H1 (cell line): ENCODE results near the gene GNB5. TPM values are rescaled to one million over a fixed set of nuclear protein-coding genes. Genes with fewer than 3 reads are reported as not detected.

Source experiments
- CTCF ChIA-PET: fragments of 300-600 bp; sonication (Branson Sonifier 250); formaldehyde crosslinking; loops from one replicate; lab custom pipeline; 2021; ENCODE audit not compliant: partially characterized antibody; lab: Charles Lee
- POLR2A ChIA-PET: fragments of 300-600 bp; sonication (Branson Sonifier 250); formaldehyde crosslinking; loops from one replicate; lab custom pipeline; 2021; ENCODE audit warnings: inconsistent platforms; ENCODE audit not compliant: partially characterized antibody; lab: Charles Lee
- DNase-seq, 2 experiments: peaks; one replicate each; pipeline versions ENCODE4 v3.0.0 to v3.0.0-alpha.2; 2010 to 2022; ENCODE audit warnings: low spot score in 2 of 2, low read depth in 1 of 2, mixed read lengths in 1 of 2
- FAIRE-seq: peaks from 2 replicates; lab custom pipeline; 2011; peaks lifted over from hg19 to GRCh38; lab: Jason Lieb, UNC
- H2AFZ ChIP-seq: 2 replicates; pipeline ENCODE4 v1.8.1; 2012; ENCODE audit warnings: low read length, inconsistent platforms
- H2AK5ac ChIP-seq: 2 replicates; pipeline ENCODE4 v1.6.1; 2013; ENCODE audit warnings: low read depth, low read length
- H2BK120ac ChIP-seq: replicated peaks from 2 replicates; pipeline ENCODE3; 2013; ENCODE audit warnings: low read depth, low read length, inconsistent platforms
- H2BK12ac ChIP-seq: 2 replicates; pipeline ENCODE4 v1.6.1; 2013; ENCODE audit warnings: low read depth, low read length
- H2BK15ac ChIP-seq: 2 replicates; pipeline ENCODE4 v1.6.1; 2013; ENCODE audit warnings: low read length
- H2BK20ac ChIP-seq: 2 replicates; pipeline ENCODE4 v1.6.1; 2013; ENCODE audit warnings: low read length
- H2BK5ac ChIP-seq: 2 replicates; pipeline ENCODE4 v1.6.1; 2013; ENCODE audit warnings: low read depth, low read length
- H3K14ac ChIP-seq: 2 replicates; pipeline ENCODE4 v1.6.1; 2013; ENCODE audit warnings: inconsistent platforms; ENCODE audit not compliant: insufficient read length
- H3K18ac ChIP-seq: 2 replicates; pipeline ENCODE4 v1.6.1; 2013; ENCODE audit warnings: low read length; ENCODE audit errors: extremely low read depth
- H3K23ac ChIP-seq: 2 replicates; pipeline ENCODE4 v1.6.1; 2013; ENCODE audit warnings: inconsistent platforms; ENCODE audit not compliant: insufficient read length
- H3K23me2 ChIP-seq: 2 replicates; pipeline ENCODE4 v1.6.1; 2013; ENCODE audit warnings: low read depth, low read length
- H3K27ac ChIP-seq: 2 replicates; pipeline ENCODE4 v1.6.1; 2011; ENCODE audit warnings: low read depth, low read length, inconsistent platforms
- H3K27me3 ChIP-seq, 4 experiments: replicated peaks in 1 of 4; 1 replicate in 1 of 4; 2 replicates in 3 of 4; pipeline versions ENCODE4 v1.6.1 to v1.8.1; 2011 to 2013; ENCODE audit warnings: low read length in 3 of 4, mild to moderate bottlenecking in 3 of 4, inconsistent platforms in 2 of 4, mixed read lengths in 2 of 4, moderate library complexity in 1 of 4; ENCODE audit not compliant: control insufficient read depth in 3 of 4, insufficient read depth in 3 of 4; ENCODE audit errors: extremely low read depth in 1 of 4
- H3K36me3 ChIP-seq, 4 experiments: 2 replicates each; pipeline versions ENCODE4 v1.6.1 to v1.8.1; 2011 to 2013; ENCODE audit warnings: mild to moderate bottlenecking in 4 of 4, low read length in 3 of 4, moderate library complexity in 2 of 4, control low read depth in 1 of 4, inconsistent platforms in 1 of 4; ENCODE audit not compliant: insufficient read depth in 4 of 4, control insufficient read depth in 2 of 4
- H3K4ac ChIP-seq: replicated peaks from 2 replicates; pipeline ENCODE3; 2013; ENCODE audit warnings: low read length, low read depth, mixed read lengths, inconsistent platforms; ENCODE audit not compliant: insufficient read length
- H3K4me1 ChIP-seq, 4 experiments: replicated peaks in 1 of 4; 1 replicate in 1 of 4; 2 replicates in 3 of 4; pipeline versions ENCODE4 v1.6.1 to v1.8.1; 2011 to 2013; ENCODE audit warnings: low read length in 3 of 4, inconsistent platforms in 2 of 4, mixed read lengths in 1 of 4; ENCODE audit not compliant: insufficient read depth in 4 of 4, control insufficient read depth in 3 of 4
- H3K4me2 ChIP-seq, 2 experiments: 2 replicates each; pipeline versions ENCODE4 v1.6.1 to v1.8.1; 2011 to 2013; ENCODE audit warnings: low read depth in 2 of 2, low read length in 2 of 2, control low read depth in 1 of 2, inconsistent platforms in 1 of 2, mild to moderate bottlenecking in 1 of 2; ENCODE audit not compliant: insufficient read depth in 1 of 2
- H3K4me3 ChIP-seq, 4 experiments: fragments of 200-600, 300-600 bp in 1 of 4; sonication (generic), shearing (Covaris generic), sonication (Bioruptor Twin) in 1 of 4; 2 replicates each; pipeline versions ENCODE4 v1.5.1 to v1.8.1; 2011 to 2016; ENCODE audit warnings: low read length in 4 of 4, low read depth in 3 of 4, control low read depth in 2 of 4, inconsistent platforms in 2 of 4, mild to moderate bottlenecking in 2 of 4, mixed read lengths in 1 of 4, moderate library complexity in 1 of 4; ENCODE audit not compliant: insufficient read depth in 2 of 4; ENCODE audit errors: extremely low read depth in 1 of 4
- H3K56ac ChIP-seq: replicated peaks from 2 replicates; pipeline ENCODE3; 2013; ENCODE audit warnings: low read depth, mild to moderate bottlenecking, mixed read lengths, low read length, inconsistent platforms; ENCODE audit not compliant: insufficient read length
- H3K79me1 ChIP-seq: 2 replicates; pipeline ENCODE4 v1.6.1; 2013; ENCODE audit warnings: low read depth, low read length, control low read depth
- H3K79me2 ChIP-seq, 2 experiments: 2 replicates each; pipeline versions ENCODE4 v1.6.1 to v1.8.1; 2012 to 2013; ENCODE audit warnings: low read length in 2 of 2, mild to moderate bottlenecking in 2 of 2, inconsistent platforms in 1 of 2; ENCODE audit not compliant: insufficient read depth in 2 of 2, control insufficient read depth in 1 of 2
- H3K9ac ChIP-seq, 4 experiments: replicated peaks in 1 of 4; 1 replicate in 1 of 4; 2 replicates in 3 of 4; pipeline versions ENCODE4 v1.6.1 to v1.8.1; 2011 to 2013; ENCODE audit warnings: low read depth in 3 of 4, low read length in 3 of 4, control low read depth in 2 of 4, mild to moderate bottlenecking in 2 of 4, moderate library complexity in 2 of 4, inconsistent platforms in 1 of 4; ENCODE audit errors: extremely low read depth in 1 of 4
- H3K9me3 ChIP-seq, 2 experiments: 2 replicates each; pipeline versions ENCODE4 v1.6.1 to v1.8.1; 2012 to 2013; ENCODE audit warnings: mild to moderate bottlenecking in 2 of 2, moderate library complexity in 2 of 2, control low read depth in 1 of 2, inconsistent platforms in 1 of 2, low read depth in 1 of 2, low read length in 1 of 2, mixed read lengths in 1 of 2; ENCODE audit not compliant: insufficient read depth in 2 of 2
- H4K20me1 ChIP-seq, 2 experiments: replicated peaks in 1 of 2; 2 replicates each; pipeline versions ENCODE3 to v1.8.1; 2011 to 2013; ENCODE audit warnings: inconsistent platforms in 2 of 2, low read length in 2 of 2, mild to moderate bottlenecking in 1 of 2; ENCODE audit not compliant: insufficient read depth in 2 of 2, control insufficient read depth in 1 of 2
- H4K5ac ChIP-seq: 2 replicates; pipeline ENCODE4 v1.6.1; 2013; ENCODE audit warnings: low read length, low read depth, mixed read lengths, inconsistent platforms; ENCODE audit not compliant: insufficient read length
- H4K8ac ChIP-seq: 2 replicates; pipeline ENCODE4 v1.8.0; 2013; ENCODE audit warnings: mild to moderate bottlenecking, moderate library complexity, low read length, inconsistent platforms; ENCODE audit not compliant: insufficient read depth; ENCODE audit errors: extremely low read depth
- H4K91ac ChIP-seq: replicated peaks from 2 replicates; pipeline ENCODE3; 2013; ENCODE audit warnings: low read length, mixed read lengths, inconsistent platforms; ENCODE audit not compliant: insufficient read length
- ATF3 ChIP-seq: IDR thresholded peaks from 2 replicates; pipeline ENCODE4 v1.6.1; 2011; ENCODE audit warnings: low read depth, mild to moderate bottlenecking, low read length; ENCODE audit not compliant: insufficient read depth
- CTBP2 ChIP-seq: IDR thresholded peaks from 2 replicates; pipeline ENCODE4 v1.7.0; 2011; ENCODE audit warnings: borderline replicate concordance, mild to moderate bottlenecking, moderate library complexity, mixed read lengths, low read length; ENCODE audit not compliant: insufficient read depth, insufficient read length
- SIN3A ChIP-seq, 2 experiments: IDR thresholded peaks in 1 of 2; conservative IDR thresholded peaks in 1 of 2; 2 replicates each; pipeline ENCODE4 v1.6.1; 2011 to 2012; ENCODE audit warnings: low read length in 2 of 2, improper control_type of control experiment in 1 of 2, low read depth in 1 of 2, mild to moderate bottlenecking in 1 of 2
- WGBS, 2 experiments: shearing (Covaris generic) in 1 of 2; methylation state at CpG; one replicate each; pipeline versions ENCODE4 v1.1.6 to v1.1.7; 2013 to 2015; ENCODE audit warnings: low lambda C conversion rate in 2 of 2, mixed read lengths in 2 of 2, inconsistent platforms in 1 of 2, low coverage in 1 of 2, missing lambda C conversion rate in 1 of 2; ENCODE audit not compliant: insufficient replicate concordance in 2 of 2, insufficient coverage in 1 of 2, insufficient read length in 1 of 2; ENCODE audit errors: extremely low coverage in 1 of 2, missing lambda C conversion rate in 1 of 2; 5-methylcytosine and 5-hydroxymethylcytosine counted together
- polyA plus RNA-seq, 7 experiments: library from polyadenylated mRNA; depleted of rRNA in 3 of 7; stranded (reverse) in 5 of 7; unstranded in 2 of 7; fragments of >200 nt in 5 of 7; fragments of 200-250 nt in 2 of 7; gene quantifications; 1 replicate in 5 of 7; 2 replicates in 1 of 7; 4 replicates in 1 of 7; pipeline versions ENCODE4 v1.2.1 to v1.2.3, GENCODE V29; 2011 to 2013; ENCODE audit warnings: missing spikeins in 2 of 7, mixed read lengths in 2 of 7
- total RNA-seq: library from RNA; stranded (reverse); fragmentation: NEBNext Ultra II Directional; extraction: Animal tissue kit (Norgen Biotek cat#: 25700); gene quantifications from 2 replicates; pipeline ENCODE4 v1.2.1, GENCODE V29; 2021

The GNB5 gene
- total and polyA plus RNA-seq, 2 of the 8 experiments (the other 6 are each of a cell fraction or from before 2014, with no cell fraction given): 21.7 to 42.5 TPM

GRCh38 chr15:52218371-52218770 lies 27.2 kb upstream of the GNB5 start:
- no peak overlapping the region for H2BK120ac ChIP-seq
- H3K9me3 ChIP-seq: no peaks in the 10 kb centered on the region
- peaks cover 8 to 64% (median 34%) of the 10 kb centered on the region in 4 experiments for H3K36me3 ChIP-seq
- no peak overlapping the region for H2AFZ ChIP-seq
- no peak overlapping the region for H2BK20ac ChIP-seq
- H2AK5ac ChIP-seq: no peak overlapping the region
- no peak overlapping the region for H3K9ac ChIP-seq
- DNase-seq (no peak), FAIRE-seq (no peak)
- no peak overlapping the region for H3K18ac ChIP-seq
- POLR2A ChIA-PET: no interaction called here
- H3K4me1 ChIP-seq: no peaks in the 10 kb centered on the region
- no peak overlapping the region for H3K27ac ChIP-seq
- 91% methylated on average over 3 of the region's 3 CpGs; no CpG with 5 or more reads in 1 of the 2 experiments for WGBS, 2 experiments
- H3K4ac ChIP-seq: no peak overlapping the region
- no peaks in the 10 kb centered on the region for H3K23me2 ChIP-seq
- H2BK12ac ChIP-seq: no peak overlapping the region
- H4K91ac ChIP-seq: no peak overlapping the region
- no peak for TF ChIP-seq SIN3A (conservative IDR thresholded peaks at IDR 0.05 in 1 of 2, IDR thresholded peaks at IDR 0.05 in 1 of 2; ENCODE audit: low read depth in 1 of 2, low read length in 2 of 2)
- TF ChIP-seq ATF3: no peak
- TF ChIP-seq CTBP2: no peak
- H3K4me3 ChIP-seq: no peak overlapping the region
- no peak overlapping the region for H3K56ac ChIP-seq
- no peaks in the 10 kb centered on the region for H3K79me1 ChIP-seq
- no peak overlapping the region for H2BK5ac ChIP-seq
- H4K8ac ChIP-seq: no peak overlapping the region
- H2BK15ac ChIP-seq: no peak overlapping the region
- H3K79me2 ChIP-seq: no peaks in the 10 kb centered on the region
- no peak overlapping the region for H3K14ac ChIP-seq
- H4K5ac ChIP-seq: no peak overlapping the region
- H4K20me1 ChIP-seq: peaks cover 0 to 3% of the 10 kb centered on the region in 2 experiments
- CTCF ChIA-PET: interaction anchor here (0.9 to 2.5 kb wide), 3 partner anchors 9 to 98 kb away, joined by 3 to 46 read pairs (median 6); no protein-coding TSS in a partner anchor
- H3K4me2 ChIP-seq: no peak overlapping the region
- H3K23ac ChIP-seq: no peak overlapping the region
- H3K27me3 ChIP-seq: no peaks in the 10 kb centered on the region
